ENCODE results near the gene PITX3. TPM values are rescaled to one million over a fixed set of nuclear protein-coding genes. Genes with fewer than 3 reads are reported as not detected.

The PITX3 gene
- total RNA-seq, 6 donors from 2014 or later, result 0.61 TPM; not detected in 5

DNA sequence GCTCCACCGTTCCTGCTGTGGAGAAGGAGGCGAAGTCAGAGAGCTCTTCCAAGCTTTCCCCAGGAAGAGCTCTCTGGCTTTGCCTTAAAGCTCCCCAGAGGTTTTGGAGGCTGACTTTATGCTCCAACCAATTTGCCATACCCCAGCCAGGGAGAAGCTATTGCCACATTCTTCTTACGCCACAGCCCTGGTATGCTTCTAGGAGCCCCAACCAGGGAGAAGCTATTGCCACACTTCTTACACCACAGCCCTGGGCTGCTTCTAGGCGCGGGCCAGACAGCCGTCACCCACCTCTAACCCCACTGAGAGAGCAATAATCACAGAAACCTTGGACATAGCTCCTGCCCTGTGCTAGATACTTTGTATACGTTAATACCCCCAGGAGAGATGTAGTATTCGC lies 14.3 kb downstream of the PITX3 start:
- Histone ChIP-seq H3K27me3 (peaks cover 0 to 26% (median 15%) of the 10 kb centered on the region in 4 donors), H3K9me3 (no peaks in the 10 kb centered on the region), H3K36me3 (no peaks in the 10 kb centered on the region), H3K4me3 (peak overlapping the region in 1 of 4 donors; percentile 50), H3K4me1 (peaks cover 37 to 47% (median 39%) of the 10 kb centered on the region in 4 donors), H3K27ac (peak overlapping the region in 1 of 4 donors; percentile 75)
- DNase-seq (peak; percentile 22 to 77), ATAC-seq (ENCODE audit: low FRiP score in 2 of 2) (peak; percentile 8 to 61)
- peak in 1 of 2 donors; percentile 56 for TF ChIP-seq POLR2AphosphoS5 (IDR thresholded peaks at IDR 0.05)
- TF ChIP-seq, protein P1, sequence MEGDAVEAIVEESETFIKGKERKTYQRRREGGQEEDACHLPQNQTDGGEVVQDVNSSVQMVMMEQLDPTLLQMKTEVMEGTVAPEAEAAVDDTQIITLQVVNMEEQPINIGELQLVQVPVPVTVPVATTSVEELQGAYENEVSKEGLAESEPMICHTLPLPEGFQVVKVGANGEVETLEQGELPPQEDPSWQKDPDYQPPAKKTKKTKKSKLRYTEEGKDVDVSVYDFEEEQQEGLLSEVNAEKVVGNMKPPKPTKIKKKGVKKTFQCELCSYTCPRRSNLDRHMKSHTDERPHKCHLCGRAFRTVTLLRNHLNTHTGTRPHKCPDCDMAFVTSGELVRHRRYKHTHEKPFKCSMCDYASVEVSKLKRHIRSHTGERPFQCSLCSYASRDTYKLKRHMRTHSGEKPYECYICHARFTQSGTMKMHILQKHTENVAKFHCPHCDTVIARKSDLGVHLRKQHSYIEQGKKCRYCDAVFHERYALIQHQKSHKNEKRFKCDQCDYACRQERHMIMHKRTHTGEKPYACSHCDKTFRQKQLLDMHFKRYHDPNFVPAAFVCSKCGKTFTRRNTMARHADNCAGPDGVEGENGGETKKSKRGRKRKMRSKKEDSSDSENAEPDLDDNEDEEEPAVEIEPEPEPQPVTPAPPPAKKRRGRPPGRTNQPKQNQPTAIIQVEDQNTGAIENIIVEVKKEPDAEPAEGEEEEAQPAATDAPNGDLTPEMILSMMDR (IDR thresholded peaks at IDR 0.05), result no peak
- no peak for TF ChIP-seq POLR2A (IDR thresholded peaks at IDR 0.05)
- 45 to 49% methylated on average over 8 of the region's 8 CpGs for WGBS, 2 donors

- H3K4me3 ChIP-seq, result peak overlapping the region in 3 of 4 donors; percentile 29 to 50 (median 41)
- peak overlapping the region in 2 of 4 donors; percentile 68 to 75 for H3K27ac ChIP-seq
- no peak for ATAC-seq (ENCODE audit: low FRiP score in 2 of 2)
- H3K4me1 ChIP-seq, result peaks cover 32 to 43% (median 34%) of the 10 kb centered on the region in 4 donors
- DNase-seq, result peak in 1 of 2 donors; percentile 79
- 62 to 70% methylated on average over 8 of the region's 8 CpGs for WGBS, 2 donors
- no peaks in the 10 kb centered on the region for H3K36me3 ChIP-seq
- H3K27me3 ChIP-seq, result peaks cover 0 to 21% (median 14%) of the 10 kb centered on the region in 4 donors
- no peak for TF ChIP-seq POLR2A (IDR thresholded peaks at IDR 0.05)
- no peak for TF ChIP-seq EP300 (IDR thresholded peaks at IDR 0.05)
- no peak for TF ChIP-seq POLR2AphosphoS5 (IDR thresholded peaks at IDR 0.05)
- TF ChIP-seq, protein P1 (IDR thresholded peaks at IDR 0.05), result no peak
- no peaks in the 10 kb centered on the region for H3K9me3 ChIP-seq
Observed at GRCh38 chr10:102226542-102226870, 14.8 kb downstream of the PITX3 start.

DNA sequence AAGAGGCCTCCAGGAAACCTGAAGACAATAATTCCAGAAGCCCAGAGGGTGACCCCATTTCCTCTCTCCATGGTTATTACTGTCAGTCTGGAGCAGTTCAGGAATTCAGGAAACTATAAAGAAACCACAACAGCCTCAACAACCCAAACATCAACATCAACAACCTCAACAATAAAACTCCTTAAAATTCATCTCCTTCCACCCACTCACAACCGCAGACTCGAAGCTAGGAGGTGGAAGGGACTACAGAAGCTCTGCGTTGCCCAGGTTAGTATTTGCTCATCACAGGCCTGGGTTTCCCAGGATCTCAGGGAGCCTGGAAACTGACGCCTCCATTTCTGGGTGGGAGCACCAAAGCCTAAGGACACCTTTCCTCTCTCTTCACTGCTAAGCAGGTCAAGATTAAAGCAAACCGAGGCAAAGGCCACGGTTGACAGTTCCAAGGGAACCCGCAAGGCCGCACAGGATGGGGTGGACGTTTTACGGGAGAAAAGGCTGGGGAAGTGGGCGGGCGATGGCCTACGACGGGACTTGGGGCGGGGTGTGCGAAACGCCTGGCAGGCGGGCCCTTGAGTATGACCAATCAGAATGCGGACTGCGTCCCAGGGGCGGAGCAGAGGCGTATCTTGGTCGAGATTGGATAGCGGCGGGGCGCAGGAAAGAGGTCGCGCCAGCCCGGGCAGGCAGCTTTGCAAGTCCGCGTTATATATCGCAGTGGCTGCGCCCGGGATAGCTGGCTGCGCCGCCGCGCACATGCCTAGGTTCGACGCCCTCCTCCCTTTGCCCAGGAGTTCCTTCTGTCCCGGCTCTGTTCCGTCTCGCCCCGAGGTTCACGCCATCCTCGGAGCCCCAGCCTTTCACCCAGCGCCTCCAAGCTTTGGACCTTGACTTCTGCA lies 15.4 kb downstream of the PITX3 start, which contains the start of gene ELOVL3:
ELOVL3 (plus strand) TSS at position 654 of the 896 bp plus-strand sequence. CDS start 250 bp downstream, outside the sequence.
- peaks cover 26 to 36% (median 28%) of the 10 kb centered on the region in 4 donors for H3K4me1 ChIP-seq
- peak within 1 kb of the TSS; percentile 68 to 81 (median 73) for H3K27ac ChIP-seq
- peak; percentile 96 to 97 for ATAC-seq (ENCODE audit: low FRiP score in 2 of 2)
- H3K4me3 ChIP-seq, result peak within 1 kb of the TSS in 3 of 4 donors; percentile 29 to 50 (median 41)
- peaks cover 0 to 15% (median 8%) of the 10 kb centered on the region in 4 donors for H3K27me3 ChIP-seq
- no peaks in the 10 kb centered on the region for H3K9me3 ChIP-seq
- 8 to 10% methylated on average over 21 to 46 of the region's 47 CpGs for WGBS, 2 donors
- TF ChIP-seq, protein P1 (IDR thresholded peaks at IDR 0.05), result peak in 3 of 6 experiments; percentile 6 to 52 (median 35)
- TF ChIP-seq EP300 (IDR thresholded peaks at IDR 0.05) (no peak), POLR2A (IDR thresholded peaks at IDR 0.05) (peak in 2 of 4 donors; percentile 34 to 43), POLR2AphosphoS5 (IDR thresholded peaks at IDR 0.05) (peak; percentile 29 to 64)
- peak; percentile 94 to 97 for DNase-seq
- H3K36me3 ChIP-seq, result no peaks in the 10 kb centered on the region

DNA sequence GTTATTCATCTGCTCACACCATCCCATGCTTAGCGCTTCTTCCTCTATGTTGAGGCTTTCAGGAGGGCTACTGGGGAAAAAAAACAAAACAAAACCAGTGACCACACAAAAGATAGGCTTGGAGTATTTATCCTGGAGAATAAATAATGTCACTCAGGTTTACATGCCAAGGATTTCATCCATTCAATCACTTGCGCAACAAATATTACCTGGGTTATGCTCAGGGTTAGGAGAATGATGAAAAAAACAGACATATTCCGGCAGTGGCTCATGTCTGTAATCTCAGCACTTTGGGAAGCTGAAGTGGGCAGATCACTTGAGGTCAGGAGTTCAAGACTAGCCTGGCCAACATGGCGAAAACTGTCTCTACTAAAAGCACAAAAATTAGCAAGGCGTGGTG lies 18.5 kb downstream of the PITX3 start:
- H3K27ac ChIP-seq, result no peak overlapping the region
- TF ChIP-seq POLR2AphosphoS5 (IDR thresholded peaks at IDR 0.05) (no peak), POLR2A (IDR thresholded peaks at IDR 0.05) (no peak), EP300 (IDR thresholded peaks at IDR 0.05) (no peak)
- TF ChIP-seq, protein P1 (IDR thresholded peaks at IDR 0.05), result no peak
- WGBS, 2 donors, result 85 to 88% methylated on average over 5 of the region's 5 CpGs
- ATAC-seq (ENCODE audit: low FRiP score in 2 of 2) (no peak), DNase-seq (no peak)
- no peak overlapping the region for H3K4me3 ChIP-seq
- no peaks in the 10 kb centered on the region for H3K9me3 ChIP-seq
- H3K36me3 ChIP-seq, result no peaks in the 10 kb centered on the region
- peaks cover 14 to 25% (median 17%) of the 10 kb centered on the region in 4 donors for H3K4me1 ChIP-seq
- no peaks in the 10 kb centered on the region for H3K27me3 ChIP-seq

All from upper lobe of left lung (tissue), 6 donors.